ENCODE measurements around the gene PRR12. TPM values are rescaled to one million over a fixed set of nuclear protein-coding genes. Genes with fewer than 3 reads are reported as not detected.

PRR12 gene
- total and polyA plus RNA-seq, 9 of the 15 experiments (the other 6 are each of a cell fraction or from before 2014, with no cell fraction given), result 0.01 to 21.1 (median 0.98) TPM

DNA sequence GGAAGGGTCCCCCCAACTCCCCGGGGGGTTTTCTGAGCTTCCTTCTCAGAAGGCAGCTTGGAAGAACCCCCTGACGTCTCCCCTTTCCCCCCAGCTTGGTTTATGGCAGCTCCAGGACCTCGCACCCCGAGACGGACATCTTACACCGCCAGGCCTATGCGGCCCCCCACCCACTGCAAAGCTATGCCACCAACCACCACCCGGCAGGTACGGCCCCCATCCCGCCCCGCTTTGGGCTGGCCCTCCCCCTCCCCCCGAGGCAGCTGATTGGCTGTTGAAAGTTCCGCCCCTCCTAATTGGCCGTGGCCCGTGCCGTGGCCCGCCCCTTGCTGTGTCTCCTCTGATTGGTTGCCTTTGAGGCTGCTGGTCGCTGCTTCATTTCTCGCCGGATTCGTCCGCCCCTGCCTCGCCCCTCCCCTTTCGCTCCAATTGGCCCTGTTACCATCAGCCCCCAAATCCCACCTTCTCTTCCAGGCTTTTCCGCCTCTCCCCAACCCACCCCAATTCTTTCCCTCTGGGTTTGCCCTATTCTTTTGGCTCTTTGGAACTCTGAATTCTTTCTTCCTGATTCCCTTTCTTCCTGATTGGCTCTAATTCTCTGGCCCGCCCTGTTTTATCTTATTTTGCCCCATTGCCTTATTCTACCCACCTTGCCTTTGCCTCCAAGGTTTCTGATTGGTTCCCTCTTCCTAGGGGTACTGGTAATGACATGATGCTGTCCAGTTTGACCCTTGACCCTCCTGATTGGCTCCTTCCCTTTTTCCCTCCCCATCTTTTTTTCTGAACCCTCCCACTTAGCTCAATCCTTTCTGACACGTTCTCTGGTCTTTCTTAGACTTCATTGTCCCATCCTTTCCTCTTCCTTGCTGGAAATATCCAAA, 2.5 kb downstream of the PRR12 start (continued):
- TF ChIP-seq, protein P1, sequence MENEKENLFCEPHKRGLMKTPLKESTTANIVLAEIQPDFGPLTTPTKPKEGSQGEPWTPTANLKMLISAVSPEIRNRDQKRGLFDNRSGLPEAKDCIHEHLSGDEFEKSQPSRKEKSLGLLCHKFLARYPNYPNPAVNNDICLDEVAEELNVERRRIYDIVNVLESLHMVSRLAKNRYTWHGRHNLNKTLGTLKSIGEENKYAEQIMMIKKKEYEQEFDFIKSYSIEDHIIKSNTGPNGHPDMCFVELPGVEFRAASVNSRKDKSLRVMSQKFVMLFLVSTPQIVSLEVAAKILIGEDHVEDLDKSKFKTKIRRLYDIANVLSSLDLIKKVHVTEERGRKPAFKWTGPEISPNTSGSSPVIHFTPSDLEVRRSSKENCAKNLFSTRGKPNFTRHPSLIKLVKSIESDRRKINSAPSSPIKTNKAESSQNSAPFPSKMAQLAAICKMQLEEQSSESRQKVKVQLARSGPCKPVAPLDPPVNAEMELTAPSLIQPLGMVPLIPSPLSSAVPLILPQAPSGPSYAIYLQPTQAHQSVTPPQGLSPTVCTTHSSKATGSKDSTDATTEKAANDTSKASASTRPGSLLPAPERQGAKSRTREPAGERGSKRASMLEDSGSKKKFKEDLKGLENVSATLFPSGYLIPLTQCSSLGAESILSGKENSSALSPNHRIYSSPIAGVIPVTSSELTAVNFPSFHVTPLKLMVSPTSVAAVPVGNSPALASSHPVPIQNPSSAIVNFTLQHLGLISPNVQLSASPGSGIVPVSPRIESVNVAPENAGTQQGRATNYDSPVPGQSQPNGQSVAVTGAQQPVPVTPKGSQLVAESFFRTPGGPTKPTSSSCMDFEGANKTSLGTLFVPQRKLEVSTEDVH (IDR thresholded peaks at IDR 0.05; ENCODE audit: low read depth, partially characterized antibody), result no peak
- TF ChIP-seq, protein P2, sequence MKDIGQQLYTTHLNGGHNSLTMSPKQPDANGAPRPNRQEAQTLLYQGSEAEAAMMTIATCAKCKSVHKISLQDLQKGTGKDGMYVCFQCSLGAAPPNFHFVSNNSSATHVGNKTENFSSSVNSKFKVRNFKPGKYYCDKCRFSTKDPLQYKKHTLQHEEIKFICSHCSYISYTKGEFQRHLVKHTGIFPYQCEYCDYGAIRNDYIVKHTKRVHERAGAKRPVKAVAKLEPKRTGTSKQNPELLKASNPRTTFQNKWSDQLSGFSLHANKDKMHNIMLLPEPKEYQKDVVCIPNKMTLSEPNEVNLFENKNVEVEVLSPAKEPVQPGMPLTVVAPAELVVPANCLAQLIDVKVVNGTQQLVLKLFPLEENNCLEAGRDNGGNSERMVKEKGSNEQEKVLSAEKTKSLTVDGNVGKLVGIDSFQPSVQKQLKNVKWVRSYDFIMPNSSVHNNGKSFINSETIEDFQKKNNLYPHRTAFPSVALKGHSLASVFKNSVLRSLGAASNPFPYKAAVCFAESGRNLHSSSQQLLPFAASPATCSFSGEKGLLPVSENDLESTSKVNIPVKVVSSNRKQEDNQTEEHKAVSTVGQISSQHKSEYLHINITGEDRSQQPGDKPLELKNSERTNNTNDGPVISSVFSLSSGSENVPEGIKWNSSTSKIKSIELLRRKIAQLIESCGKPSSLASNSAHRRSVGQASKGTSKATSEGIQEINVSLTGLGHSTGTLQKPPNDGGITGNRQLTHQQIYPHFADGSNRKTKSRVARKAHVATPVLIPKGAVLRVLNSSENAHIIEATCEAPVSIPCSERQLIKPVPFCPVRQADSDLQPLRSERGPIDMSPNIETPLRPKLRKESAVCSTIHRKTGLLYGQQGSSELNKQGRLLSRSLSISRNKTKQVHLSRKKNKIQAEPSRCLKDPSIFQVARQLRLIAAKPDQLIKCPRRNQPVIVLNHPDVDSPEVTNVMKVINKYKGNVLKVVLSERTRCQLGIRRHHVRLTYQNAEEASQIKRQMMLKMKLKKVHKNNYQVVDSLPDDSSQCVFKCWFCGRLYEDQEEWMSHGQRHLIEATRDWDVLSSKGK (CRISPR knock-in tag; IDR thresholded peaks at IDR 0.05), result no peak
- TF ChIP-seq ZNF212 (CRISPR knock-in tag; IDR thresholded peaks at IDR 0.05) (no peak), ZNF79 (CRISPR knock-in tag; IDR thresholded peaks at IDR 0.05; ENCODE audit: low read depth) (no peak), FOSL1 (tag; conservative IDR thresholded peaks at IDR 0.05) (no peak), PHB (CRISPR knock-in tag; IDR thresholded peaks at IDR 0.05) (no peak), RFX5 (IDR thresholded peaks at IDR 0.05; ENCODE audit: low read depth, low read length) (no peak), GABPA (tag; conservative IDR thresholded peaks at IDR 0.05; ENCODE audit: low read depth) (no peak), ZBTB1 (CRISPR knock-in tag; IDR thresholded peaks at IDR 0.05; ENCODE audit: borderline replicate concordance, low read depth) (no peak), NFIC (IDR thresholded peaks at IDR 0.05) (no peak), NCOA2 (IDR thresholded peaks at IDR 0.05; ENCODE audit: partially characterized antibody in 2 of 2) (no peak), BDP1 (IDR thresholded peaks at IDR 0.05; ENCODE audit: insufficient read depth, insufficient read length) (no peak), NR2C1 (IDR thresholded peaks at IDR 0.05) (peak; percentile 84), NR2C1 (tag; IDR thresholded peaks at IDR 0.05) (peak; percentile 69), KDM5B (IDR thresholded peaks at IDR 0.05; ENCODE audit: insufficient replicate concordance, low read depth, low read length) (no peak), ELF2 (CRISPR knock-in tag; IDR thresholded peaks at IDR 0.05) (no peak), PTRF (tag; IDR thresholded peaks at IDR 0.05) (no peak), SREBF1 (IDR thresholded peaks at IDR 0.05; ENCODE audit: borderline replicate concordance, low read depth, low read length) (no peak), PYGO2 (tag; IDR thresholded peaks at IDR 0.05) (no peak; the same call in 1 of the 2 replicates), ZNF57 (CRISPR knock-in tag; IDR thresholded peaks at IDR 0.05) (no peak)
- TF ChIP-seq, protein P3, sequence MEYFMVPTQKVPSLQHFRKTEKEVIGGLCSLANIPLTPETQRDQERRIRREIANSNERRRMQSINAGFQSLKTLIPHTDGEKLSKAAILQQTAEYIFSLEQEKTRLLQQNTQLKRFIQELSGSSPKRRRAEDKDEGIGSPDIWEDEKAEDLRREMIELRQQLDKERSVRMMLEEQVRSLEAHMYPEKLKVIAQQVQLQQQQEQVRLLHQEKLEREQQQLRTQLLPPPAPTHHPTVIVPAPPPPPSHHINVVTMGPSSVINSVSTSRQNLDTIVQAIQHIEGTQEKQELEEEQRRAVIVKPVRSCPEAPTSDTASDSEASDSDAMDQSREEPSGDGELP (CRISPR knock-in tag; IDR thresholded peaks at IDR 0.05; ENCODE audit: borderline replicate concordance), result peak; percentile 49; the same call in 1 of the 2 replicates

Data from K562 (cell line).